Kidney glomerular epithelial cell (primary cell): ENCODE measurements around the gene CLMP.

Experiments
- DNase-seq: peaks from one replicate; lab custom pipeline; 2025; lab: John Stamatoyannopoulos, UW

Gene CLMP

DNA sequence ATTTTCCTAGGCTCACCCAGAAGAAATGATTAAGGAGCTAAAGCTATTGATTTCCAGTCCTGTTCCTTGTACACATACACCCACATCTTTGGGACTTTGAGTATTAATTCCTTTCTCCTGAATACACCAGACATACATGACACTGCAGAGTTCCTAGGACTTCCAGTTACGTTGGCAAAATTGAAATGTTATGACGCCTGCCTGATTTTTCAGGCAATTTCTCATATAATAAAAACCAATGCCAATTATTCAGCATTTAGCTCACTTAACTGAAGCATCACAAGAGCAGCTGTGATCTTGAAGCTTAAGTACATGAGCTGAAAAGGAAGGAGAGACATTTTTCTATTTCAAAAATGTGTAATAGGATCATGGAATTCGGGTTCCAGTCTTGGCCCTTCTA is 4.5 kb downstream of the CLMP start:
- no peak for DNase-seq

GRCh38 chr11:123188508-123189165 is 6.4 kb downstream of the CLMP start:
- peak; percentile 74 for DNase-seq

DNA sequence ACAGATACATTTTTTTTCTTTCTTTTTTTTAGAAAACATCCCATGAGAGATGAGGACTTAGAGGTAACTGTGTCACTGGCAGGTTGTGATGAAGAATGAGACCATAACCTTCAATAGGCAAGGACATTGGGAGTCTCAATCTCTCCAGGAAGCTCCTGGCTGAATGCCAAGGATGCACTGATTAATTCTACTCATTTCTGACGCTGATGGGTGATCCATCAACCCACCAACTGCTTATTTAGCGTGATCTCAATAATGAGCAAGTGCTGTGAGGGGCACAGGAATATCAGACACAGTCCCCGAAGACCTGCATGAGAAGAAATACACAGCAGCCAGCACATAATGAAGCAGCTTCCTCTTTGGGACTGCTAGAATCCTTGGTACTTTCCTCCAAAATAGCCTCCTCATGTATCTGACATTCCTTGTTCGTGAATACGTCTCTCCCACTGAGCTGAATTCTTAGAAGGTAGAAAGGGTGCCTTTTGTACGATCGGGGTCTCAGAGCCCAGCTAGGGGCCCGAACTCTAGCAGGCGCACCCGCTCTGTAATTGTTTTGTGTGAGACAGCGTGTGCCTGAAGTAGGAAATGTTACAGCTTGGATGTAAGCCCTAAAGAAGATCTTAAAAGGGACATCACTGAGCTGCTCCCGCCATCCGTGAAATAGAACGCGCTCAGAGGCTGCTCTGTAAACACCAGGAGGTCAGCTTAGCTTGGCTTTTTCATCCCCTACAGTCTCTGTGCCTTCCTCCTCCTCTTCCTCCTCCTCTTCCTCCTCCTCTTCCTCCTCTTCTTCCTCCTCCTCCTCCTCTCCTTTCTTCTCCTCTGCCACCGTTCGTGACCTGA is 7.2 kb downstream of the CLMP start:
- peak; percentile 40 for DNase-seq

- no peak for DNase-seq
Measured at GRCh38 chr11:123187248-123187647, 7.8 kb downstream of the CLMP start.

DNA sequence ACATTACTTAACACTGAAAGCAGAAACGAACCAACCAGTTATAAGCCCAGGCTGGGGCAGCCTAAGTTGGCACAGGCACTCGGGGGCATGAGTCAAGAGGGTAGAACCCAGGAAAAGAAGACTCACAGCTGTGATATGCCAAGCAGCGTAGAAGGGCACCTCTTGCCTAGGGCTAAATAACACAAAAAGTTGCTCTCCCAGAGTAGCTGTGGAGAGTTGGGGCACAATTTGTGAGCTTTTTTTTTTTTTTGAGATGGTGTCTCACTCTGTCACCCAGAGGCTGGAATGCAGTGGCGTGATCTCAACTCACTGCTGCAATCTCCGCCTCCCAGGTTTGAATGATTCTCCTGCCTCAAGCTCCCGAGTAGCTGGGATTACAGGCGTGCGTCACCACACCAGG is 8.8 kb downstream of the CLMP start:
- no peak for DNase-seq

DNA sequence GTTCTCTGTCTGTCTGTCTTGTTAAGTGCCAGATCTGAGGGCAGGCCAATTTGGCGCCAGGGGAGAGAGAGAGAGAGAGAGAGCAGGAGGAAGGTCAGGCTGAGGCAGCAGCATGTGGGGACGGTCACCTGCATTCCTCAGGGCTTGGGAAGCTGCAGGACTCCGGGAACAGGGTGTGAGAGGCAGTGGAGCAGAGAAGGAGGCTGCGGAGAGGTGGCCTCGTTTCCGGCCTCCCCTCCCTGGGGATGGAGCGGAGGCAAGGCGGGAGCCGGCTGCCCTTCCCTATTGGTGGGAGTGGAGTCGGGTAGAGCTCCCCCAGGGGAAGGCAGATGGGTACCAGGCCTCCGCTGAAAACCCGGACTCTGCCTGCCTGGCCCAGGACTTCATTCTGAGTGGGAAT is 9.7 kb downstream of the CLMP start:
- no peak for DNase-seq

DNA sequence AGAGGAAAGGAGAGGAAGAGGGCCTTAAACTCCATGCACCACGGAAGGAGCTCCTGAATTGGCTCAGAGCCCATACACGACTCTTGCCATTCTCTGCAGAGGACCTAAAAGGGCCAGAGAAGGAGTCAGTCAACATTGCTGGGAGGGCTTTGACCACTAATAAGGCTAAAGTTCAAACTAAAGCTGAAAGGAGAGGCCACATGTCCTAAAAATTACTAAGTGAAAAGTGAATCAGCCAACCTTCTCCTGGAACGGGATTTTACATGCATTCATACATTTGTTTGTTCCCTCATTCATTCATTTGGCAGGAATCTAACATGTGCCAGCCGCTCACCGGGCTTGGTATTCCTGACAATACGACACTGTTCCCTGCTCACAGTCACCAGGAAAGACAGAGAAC is 10.5 kb downstream of the CLMP start:
- no peak for DNase-seq

- DNase-seq, result peak; percentile 23
Measured at GRCh38 chr11:123183391-123184099, 11.5 kb downstream of the CLMP start.

DNA sequence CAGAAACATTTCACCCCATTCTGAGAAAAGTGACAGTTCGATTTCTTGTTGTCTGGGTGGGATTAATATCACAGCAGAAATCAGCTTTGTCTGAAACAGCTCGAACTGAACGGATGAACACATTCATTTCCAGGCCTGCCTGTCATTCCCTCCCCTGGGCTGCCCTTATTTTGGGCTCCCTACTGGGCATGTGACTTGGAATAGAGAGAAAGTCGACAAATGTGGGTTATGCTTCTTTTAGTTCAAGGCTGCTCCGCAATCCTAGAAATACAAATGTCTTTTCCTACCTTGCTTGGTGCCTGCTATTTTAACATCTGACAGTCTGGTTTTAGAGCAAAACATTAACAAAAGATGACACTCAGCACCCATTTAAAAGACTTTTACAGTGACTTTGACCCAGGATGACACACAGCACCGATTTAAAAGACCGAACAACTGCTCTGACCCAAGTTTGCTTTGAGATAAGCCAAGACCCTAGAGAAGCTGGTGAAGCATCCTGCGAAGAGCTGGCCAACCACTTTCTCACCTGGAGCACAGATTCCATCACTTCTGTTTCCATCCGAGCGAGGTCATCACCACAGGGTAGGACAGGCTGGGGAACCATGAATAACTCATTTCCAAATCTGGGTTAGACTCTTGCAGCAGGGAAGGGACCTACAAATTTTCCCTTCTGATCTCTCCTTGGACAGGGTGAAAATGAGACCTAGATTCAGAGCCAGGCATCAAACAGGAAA is 13.1 kb downstream of the CLMP start:
- DNase-seq, result no peak

GRCh38 chr11:123181075-123181474 is 14.0 kb downstream of the CLMP start:
- DNase-seq, result no peak

DNA sequence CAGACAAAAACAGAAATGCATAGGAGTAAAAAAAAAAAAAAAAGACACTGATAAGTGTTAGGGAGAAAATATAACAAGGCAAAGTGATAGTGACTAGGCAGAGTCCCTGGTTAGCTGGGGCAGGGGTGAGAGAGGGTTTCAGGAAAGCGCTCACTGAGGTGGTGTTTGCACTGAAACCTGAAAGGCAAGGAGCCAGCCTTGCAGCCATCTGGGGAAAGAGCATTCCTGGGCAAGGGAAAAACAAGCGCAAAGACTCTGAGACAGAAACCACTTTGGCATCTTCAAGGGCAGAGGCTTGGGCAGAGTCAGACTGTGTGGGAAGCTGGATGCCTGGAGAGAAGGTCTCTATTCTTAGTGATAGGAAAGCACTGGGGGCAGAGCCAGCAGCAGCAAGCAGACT is 14.5 kb downstream of the CLMP start:
- DNase-seq, result no peak

GRCh38 chr11:123180166-123180565 is 14.9 kb downstream of the CLMP start:
- DNase-seq, result no peak

DNA sequence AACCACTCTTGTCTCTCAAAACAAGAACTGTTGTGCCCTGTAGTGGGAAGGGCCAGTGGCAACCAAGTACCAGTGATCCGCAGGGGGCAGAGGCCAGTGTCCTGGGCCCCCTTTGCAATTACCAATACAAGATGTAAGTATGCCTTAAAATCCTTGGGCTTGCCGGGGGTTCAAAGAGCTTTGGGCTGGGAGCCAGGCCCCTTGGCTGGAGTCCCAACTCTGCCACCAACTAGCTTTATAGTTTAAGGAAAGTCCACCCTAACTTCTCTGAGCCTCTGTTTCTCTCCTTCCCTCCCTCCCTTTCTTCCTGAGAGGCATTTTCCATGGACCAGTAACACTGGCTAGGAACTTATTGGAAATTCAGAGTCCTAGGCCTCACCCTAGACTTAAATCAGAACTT is 15.5 kb downstream of the CLMP start:
- no peak for DNase-seq

DNA sequence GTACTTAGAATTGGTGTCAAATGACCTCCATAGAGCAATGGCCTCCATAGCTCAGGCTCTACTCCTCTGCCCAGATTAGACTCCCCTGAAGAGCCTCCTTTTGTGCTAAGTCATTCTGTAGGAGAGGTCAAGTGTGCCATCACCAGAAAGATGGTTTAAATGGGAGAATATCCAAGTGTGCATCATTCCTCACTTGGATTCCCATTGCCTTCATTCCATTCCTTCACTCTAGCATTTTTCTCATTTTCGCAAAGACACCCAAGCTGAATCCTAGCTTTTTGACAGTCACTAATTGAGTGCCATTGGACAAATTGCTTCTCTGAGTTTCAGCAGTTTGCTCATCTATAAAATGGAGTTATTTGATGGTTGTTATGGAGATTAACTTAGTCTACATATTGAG is 16.9 kb downstream of the CLMP start:
- DNase-seq, result no peak

DNA sequence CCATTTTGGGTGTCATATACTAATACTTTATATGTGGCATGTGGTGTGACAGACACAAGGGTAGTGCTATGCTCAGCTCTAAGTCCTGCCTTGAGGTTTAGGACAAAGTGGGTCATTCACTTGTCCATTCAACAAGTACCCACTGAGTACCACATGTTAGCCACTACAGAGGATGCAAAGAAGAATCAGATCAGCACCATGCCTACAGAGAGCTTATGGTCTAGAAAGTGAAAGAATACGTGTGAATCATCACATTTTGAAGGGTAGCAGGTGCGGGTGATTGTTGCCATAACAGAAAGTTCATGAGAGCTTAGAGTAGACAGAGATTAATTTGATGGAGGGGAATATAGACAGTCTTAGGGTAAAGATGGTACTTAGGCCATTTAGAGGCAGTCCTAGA is 18.3 kb downstream of the CLMP start:
- no peak for DNase-seq

DNA sequence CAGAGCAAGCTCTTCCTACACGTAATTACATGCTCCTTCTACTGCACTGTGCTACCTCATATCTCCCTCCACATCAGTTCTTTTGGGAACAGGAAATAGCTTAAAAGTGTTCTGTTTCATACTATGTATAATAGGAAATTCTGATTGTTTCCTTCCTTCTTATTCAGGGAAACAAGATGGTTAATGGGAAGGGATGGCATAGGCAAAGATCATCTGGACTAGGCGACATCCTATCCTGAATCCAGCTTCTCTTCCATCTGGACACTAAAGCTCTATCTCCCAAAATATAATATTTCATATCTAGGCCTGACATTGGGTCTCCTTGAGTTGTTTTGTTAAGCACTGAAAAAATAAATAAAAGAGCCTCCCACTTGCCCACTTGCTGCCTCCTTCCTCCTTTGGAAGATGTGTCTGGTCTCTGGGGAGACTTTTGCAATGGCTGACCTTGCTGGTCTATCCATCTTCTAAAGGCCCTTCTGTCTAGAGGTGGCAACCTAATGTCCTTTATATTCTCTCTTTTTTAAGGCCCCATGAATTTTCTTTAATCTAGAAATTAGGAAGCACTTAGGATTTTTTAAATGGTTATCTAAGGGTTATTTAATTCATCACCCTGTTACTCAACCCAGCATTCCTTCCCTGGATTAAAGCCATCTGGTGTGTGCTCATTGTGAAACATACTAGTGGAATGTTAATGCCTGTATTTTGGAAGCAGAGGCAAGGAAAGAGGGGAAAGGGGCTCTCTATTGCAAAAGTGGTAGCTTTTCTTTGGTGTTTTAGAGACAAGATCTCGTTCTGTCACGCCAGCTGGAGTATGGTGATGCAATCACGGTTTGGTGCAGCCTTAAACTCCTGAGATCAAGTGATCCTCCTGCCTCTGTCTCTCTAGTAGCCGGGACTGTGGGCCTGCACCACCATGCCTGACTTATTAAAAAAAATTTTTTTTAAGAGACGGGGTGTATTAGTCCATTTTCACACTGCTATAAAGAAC is 20.6 kb downstream of the CLMP start:
- peak; percentile 71 for DNase-seq

GRCh38 chr11:123173856-123174186 is 21.2 kb downstream of the CLMP start:
- DNase-seq, result no peak

DNA sequence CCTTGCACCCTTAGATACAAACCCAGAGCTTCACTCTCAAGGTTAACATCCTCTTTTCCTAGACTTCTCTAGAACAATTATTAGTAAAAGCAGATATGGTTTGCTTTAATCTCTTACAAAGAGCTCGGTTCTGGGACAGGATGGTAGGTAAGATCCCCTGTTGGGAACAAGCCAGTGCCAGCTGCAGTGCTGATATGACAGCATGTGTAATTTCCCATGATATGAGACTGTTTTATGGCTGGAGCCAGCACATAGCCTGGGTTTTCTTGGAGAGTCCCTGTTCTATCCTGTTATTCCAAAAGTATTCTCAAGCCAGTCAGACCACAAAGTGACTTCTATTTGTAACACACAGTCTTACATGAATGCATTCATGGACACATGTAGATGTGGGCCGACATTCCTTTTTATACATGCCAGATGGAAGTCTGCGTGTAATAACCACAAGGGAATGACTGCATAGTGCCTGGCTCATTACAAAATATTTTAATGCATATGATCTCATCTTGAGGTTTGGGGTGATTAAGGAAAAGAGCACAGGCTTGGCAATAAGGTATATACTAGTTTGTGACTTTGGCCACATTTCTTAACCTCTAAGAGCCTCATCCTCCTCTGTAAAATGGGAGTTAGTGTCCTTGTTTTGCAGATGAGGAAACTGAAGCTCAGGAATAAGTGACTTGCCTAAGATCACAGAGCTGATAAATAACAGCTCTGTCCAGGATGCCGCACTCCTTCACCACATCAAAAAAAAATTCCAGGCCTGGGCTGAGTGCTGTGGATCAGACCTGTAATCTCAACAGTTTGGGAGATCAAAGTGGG is 21.8 kb downstream of the CLMP start:
- peak; percentile 67 for DNase-seq

GRCh38 chr11:123170929-123171328 is 24.1 kb downstream of the CLMP start:
- no peak for DNase-seq

GRCh38 chr11:123169821-123170220 is 25.2 kb downstream of the CLMP start:
- DNase-seq, result no peak
